A673 (cell line): Measurements from ENCODE around the gene RERE.

Experiments
- EZH2 ChIP-seq: fragments of 200-600 bp; sonication (generic); IDR thresholded peaks from 2 replicates; pipeline ENCODE4 v1.6.1; 2017; ENCODE audit warnings: borderline replicate concordance, low read depth, mild to moderate bottlenecking, mixed read lengths, antibody characterized with exemption, low read length; ENCODE audit not compliant: poor library complexity, severe bottlenecking
- TF ChIP-seq, protein P1 (sequence below): fragments of 300-800, 200-600 bp; sonication (generic); conservative IDR thresholded peaks from 2 replicates; pipeline ENCODE4 v1.5.1; 2017; ENCODE audit warnings: low read depth, mild to moderate bottlenecking, antibody characterized with exemption, low read length, moderate library complexity, mixed read lengths

DNA sequence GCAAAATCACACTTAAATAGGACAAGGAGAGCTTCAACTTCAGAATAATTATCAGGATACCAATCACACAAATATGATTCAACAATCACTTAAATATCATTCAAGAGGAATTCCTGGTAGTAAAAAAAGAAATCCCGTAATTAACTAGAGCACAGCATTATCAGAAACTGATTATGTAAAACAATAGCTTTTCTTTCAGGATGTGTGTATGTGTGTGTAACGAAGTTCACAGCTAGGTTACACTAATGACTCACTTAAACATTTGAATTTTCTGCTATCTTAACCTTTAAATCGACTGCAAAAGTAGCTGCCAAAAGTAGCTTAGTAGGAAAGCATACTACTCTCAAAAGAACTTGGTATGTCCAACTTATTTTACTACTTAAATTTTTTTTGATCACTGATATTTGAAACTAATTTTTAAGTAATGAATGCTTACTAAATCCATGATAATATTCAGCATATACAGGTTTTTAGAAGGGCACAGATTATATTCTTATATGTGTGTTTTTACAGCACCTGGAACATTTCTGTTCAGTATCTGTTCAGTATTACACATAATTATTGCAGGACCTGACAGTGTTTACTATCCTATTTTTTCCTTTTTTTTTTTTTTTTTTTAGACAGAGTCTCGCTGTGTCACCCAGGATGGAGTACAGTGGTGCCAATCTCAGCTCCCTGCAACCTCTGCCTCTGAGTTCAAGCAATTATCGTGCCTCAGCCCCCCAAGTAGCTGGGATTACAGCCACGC is 4.2 kb downstream of the RERE start:
- TF ChIP-seq, protein P1, sequence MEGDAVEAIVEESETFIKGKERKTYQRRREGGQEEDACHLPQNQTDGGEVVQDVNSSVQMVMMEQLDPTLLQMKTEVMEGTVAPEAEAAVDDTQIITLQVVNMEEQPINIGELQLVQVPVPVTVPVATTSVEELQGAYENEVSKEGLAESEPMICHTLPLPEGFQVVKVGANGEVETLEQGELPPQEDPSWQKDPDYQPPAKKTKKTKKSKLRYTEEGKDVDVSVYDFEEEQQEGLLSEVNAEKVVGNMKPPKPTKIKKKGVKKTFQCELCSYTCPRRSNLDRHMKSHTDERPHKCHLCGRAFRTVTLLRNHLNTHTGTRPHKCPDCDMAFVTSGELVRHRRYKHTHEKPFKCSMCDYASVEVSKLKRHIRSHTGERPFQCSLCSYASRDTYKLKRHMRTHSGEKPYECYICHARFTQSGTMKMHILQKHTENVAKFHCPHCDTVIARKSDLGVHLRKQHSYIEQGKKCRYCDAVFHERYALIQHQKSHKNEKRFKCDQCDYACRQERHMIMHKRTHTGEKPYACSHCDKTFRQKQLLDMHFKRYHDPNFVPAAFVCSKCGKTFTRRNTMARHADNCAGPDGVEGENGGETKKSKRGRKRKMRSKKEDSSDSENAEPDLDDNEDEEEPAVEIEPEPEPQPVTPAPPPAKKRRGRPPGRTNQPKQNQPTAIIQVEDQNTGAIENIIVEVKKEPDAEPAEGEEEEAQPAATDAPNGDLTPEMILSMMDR = no peak
- TF ChIP-seq EZH2 = no peak
